A549 treated with Hydrocortisone at 1 μM for 4 hours (cell line): Measurements from ENCODE around the gene AGAP3. TPM values are rescaled to one million over a fixed set of nuclear protein-coding genes. Genes with fewer than 3 reads are reported as not detected.

Experiments
- total RNA-seq: library from RNA; stranded (reverse); fragments of 200-300 nt; extraction: Qiagen RNA extraction; gene quantifications from 5 replicates; pipeline ENCODE4 v1.2.3, GENCODE V29; 2022

AGAP3 gene
- 52.0 to 61.2 TPM (median 56.3 TPM) in 5 replicates for total RNA-seq

GRCh38 chr7:151085691-151086620, at the start of gene AGAP3:
Gene AGAP3, plus strand, starts transcription at chr7:151086475. Its CDS starts 267 bp downstream, at chr7:151086742.

GRCh38 chr7:151047976-151048815, 38.1 kb upstream of the AGAP3 start, which contains the start of gene ASIC3:
Gene ASIC3, plus strand, starts transcription at chr7:151048531. Its CDS starts 355 bp downstream, at chr7:151048886.

GRCh38 chr7:151057506-151057988, 28.7 kb upstream of the AGAP3 start, which contains the start of gene CDK5:
Gene CDK5, minus strand, starts transcription at chr7:151057897. Its CDS starts 49 bp downstream, at chr7:151057848.

GRCh38 chr7:151059367-151060112, 26.7 kb upstream of the AGAP3 start, which contains the start of gene SLC4A2:
Gene SLC4A2, plus strand, starts transcription at chr7:151059589. Its CDS starts 2,399 bp downstream, at chr7:151061988.

GRCh38 chr7:151080522-151081169, 5.6 kb upstream of the AGAP3 start, which contains the start of gene FASTK:
Gene FASTK, minus strand, starts transcription at chr7:151080809. Its CDS starts 43 bp downstream, at chr7:151080766.

GRCh38 chr7:151083071-151083823, 3.0 kb upstream of the AGAP3 start, which contains the start of gene TMUB1:
Gene TMUB1, minus strand, starts transcription at chr7:151083493. Its CDS starts 930 bp downstream, at chr7:151082563.

GRCh38 chr7:151167197-151167961, 81.1 kb downstream of the AGAP3 start, which contains the start of gene GBX1:
Gene GBX1, minus strand, starts transcription at chr7:151167694. Its CDS starts 146 bp downstream, at chr7:151167548.

GRCh38 chr7:151186640-151187408, 100.5 kb downstream of the AGAP3 start, which contains the start of gene ASB10:
Gene ASB10, minus strand, starts transcription at chr7:151187250. Its CDS starts 120 bp downstream, at chr7:151187130.

Other genes with a start within 250 kb of the AGAP3 start
- gene AOC1, start 234.0 kb upstream of the AGAP3 start, total RNA-seq, result 0.06 to 0.10 TPM in 2 of 5 replicates, not detected in the others
- 2.9 to 3.6 TPM (median 3.3 TPM) in 5 replicates for gene KCNH2, start 108.2 kb upstream of the AGAP3 start, total RNA-seq
- 0.33 to 0.51 TPM (median 0.38 TPM) in 5 replicates for gene NOS3, start 95.5 kb upstream of the AGAP3 start, total RNA-seq
- gene ATG9B, start 62.0 kb upstream of the AGAP3 start, total RNA-seq, result 0.34 to 1.1 TPM (median 0.70 TPM) in 5 replicates
- 40.2 to 49.4 TPM (median 46.1 TPM) in 5 replicates for gene ABCB8, start 58.0 kb upstream of the AGAP3 start, total RNA-seq
- gene ASIC3, start 37.9 kb upstream of the AGAP3 start, total RNA-seq, result 6.0 to 10.8 TPM (median 9.5 TPM) in 5 replicates
- 29.7 to 32.8 TPM (median 32.5 TPM) in 5 replicates for gene CDK5, start 28.6 kb upstream of the AGAP3 start, total RNA-seq
- gene SLC4A2, start 26.9 kb upstream of the AGAP3 start, total RNA-seq, result 201 to 272 TPM (median 246 TPM) in 5 replicates
- 58.8 to 75.1 TPM (median 73.7 TPM) in 5 replicates for gene FASTK, start 5.7 kb upstream of the AGAP3 start, total RNA-seq
- gene TMUB1, start 3.0 kb upstream of the AGAP3 start, total RNA-seq, result 37.6 to 56.1 TPM (median 55.7 TPM) in 5 replicates
- gene GBX1, start 81.2 kb downstream of the AGAP3 start, total RNA-seq, result 0.10 to 0.17 TPM in 2 of 5 replicates, not detected in the others
- gene ASB10, start 100.8 kb downstream of the AGAP3 start, total RNA-seq, result not detected in 5 replicates
- gene H2BK1, start 124.0 kb downstream of the AGAP3 start, total RNA-seq, result not detected in 5 replicates
- gene ABCF2, start 140.7 kb downstream of the AGAP3 start, total RNA-seq, result 59.6 to 71.5 TPM (median 61.7 TPM) in 5 replicates
- 41.0 to 46.4 TPM (median 43.4 TPM) in 5 replicates for gene CHPF2, start 146.0 kb downstream of the AGAP3 start, total RNA-seq
- 8.3 to 9.9 TPM (median 9.7 TPM) in 5 replicates for gene SMARCD3, start 162.2 kb downstream of the AGAP3 start, total RNA-seq